ENCODE results near the gene TRIM17. TPM values are rescaled to one million over a fixed set of nuclear protein-coding genes. Genes with fewer than 3 reads are reported as not detected.

Gene TRIM17
- total RNA-seq, 1 donor from 2014 or later: 6.1 TPM

DNA sequence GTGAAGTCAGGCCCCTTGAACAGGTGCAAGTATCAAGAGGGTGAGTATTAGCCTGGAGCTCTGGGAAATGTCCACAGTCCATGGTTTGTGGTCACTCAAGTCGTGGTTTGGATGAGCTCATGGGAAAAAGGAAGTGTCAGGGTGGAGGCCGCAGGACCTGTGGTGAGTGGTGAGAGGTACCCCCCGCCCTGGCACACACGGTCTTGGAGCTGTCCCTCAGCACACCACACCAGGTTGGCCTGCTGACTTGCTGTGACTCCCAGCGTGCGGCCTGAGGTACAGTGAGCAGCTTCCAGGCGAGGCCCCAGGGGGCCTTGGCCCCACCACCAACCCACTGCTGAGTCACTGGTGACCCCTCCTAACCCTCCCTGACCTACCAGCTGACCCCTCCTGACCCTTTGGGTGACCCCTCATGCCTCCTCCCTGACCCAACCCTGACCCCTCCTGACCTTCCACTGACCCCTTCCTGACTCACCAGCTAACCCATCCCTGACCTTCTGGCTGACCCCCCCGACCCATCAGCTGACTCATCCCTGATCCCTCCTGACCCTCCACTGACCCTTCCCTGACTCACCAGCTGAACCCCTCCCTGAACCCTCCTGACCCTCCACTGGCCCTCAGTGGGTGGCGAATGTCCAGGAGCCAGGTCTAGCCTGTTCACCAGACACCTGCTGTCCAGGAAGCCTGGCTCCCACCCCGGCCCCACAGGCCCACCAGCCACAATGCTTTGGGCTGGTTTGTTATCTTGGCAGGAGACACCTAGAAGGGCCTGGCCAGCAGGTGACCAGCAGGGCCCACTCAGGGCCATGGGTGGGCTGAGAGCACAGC lies 35.7 kb upstream of the TRIM17 start:
- no peaks in the 10 kb centered on the region for H3K27me3 ChIP-seq (ENCODE audit: control insufficient read depth, insufficient read depth, low read length)

GRCh38 chr1:228450200-228450599 lies 33.5 kb upstream of the TRIM17 start:
- no peak for DNase-seq (ENCODE audit: low read depth)
- TF ChIP-seq, protein P1, sequence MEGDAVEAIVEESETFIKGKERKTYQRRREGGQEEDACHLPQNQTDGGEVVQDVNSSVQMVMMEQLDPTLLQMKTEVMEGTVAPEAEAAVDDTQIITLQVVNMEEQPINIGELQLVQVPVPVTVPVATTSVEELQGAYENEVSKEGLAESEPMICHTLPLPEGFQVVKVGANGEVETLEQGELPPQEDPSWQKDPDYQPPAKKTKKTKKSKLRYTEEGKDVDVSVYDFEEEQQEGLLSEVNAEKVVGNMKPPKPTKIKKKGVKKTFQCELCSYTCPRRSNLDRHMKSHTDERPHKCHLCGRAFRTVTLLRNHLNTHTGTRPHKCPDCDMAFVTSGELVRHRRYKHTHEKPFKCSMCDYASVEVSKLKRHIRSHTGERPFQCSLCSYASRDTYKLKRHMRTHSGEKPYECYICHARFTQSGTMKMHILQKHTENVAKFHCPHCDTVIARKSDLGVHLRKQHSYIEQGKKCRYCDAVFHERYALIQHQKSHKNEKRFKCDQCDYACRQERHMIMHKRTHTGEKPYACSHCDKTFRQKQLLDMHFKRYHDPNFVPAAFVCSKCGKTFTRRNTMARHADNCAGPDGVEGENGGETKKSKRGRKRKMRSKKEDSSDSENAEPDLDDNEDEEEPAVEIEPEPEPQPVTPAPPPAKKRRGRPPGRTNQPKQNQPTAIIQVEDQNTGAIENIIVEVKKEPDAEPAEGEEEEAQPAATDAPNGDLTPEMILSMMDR (IDR thresholded peaks at IDR 0.05; ENCODE audit: insufficient read depth, low read length, poor library complexity, severe bottlenecking): no peak

More for the DNA sequence above, 35.7 kb upstream of the TRIM17 start:
- DNase-seq (ENCODE audit: low read depth): no peak
- TF ChIP-seq, protein P1 (IDR thresholded peaks at IDR 0.05; ENCODE audit: insufficient read depth, low read length, poor library complexity, severe bottlenecking): no peak
- no peak overlapping the region for H3K4me3 ChIP-seq (ENCODE audit: low read depth, low read length)
- no peaks in the 10 kb centered on the region for H3K36me3 ChIP-seq (ENCODE audit: control insufficient read depth, insufficient read depth, low read length)

GRCh38 chr1:228448372-228448771 lies 31.7 kb upstream of the TRIM17 start:
- Histone ChIP-seq H3K36me3 (ENCODE audit: control insufficient read depth, insufficient read depth, low read length) (no peaks in the 10 kb centered on the region), H3K4me3 (ENCODE audit: low read depth, low read length) (no peak overlapping the region), H3K27me3 (ENCODE audit: control insufficient read depth, insufficient read depth, low read length) (no peaks in the 10 kb centered on the region)
- DNase-seq (ENCODE audit: low read depth): no peak
- TF ChIP-seq, protein P1 (IDR thresholded peaks at IDR 0.05; ENCODE audit: insufficient read depth, low read length, poor library complexity, severe bottlenecking): no peak

More at GRCh38 chr1:228450200-228450599, 33.5 kb upstream of the TRIM17 start:
- H3K27me3 ChIP-seq (ENCODE audit: control insufficient read depth, insufficient read depth, low read length): no peaks in the 10 kb centered on the region
- H3K4me3 ChIP-seq (ENCODE audit: low read depth, low read length): no peak overlapping the region
- H3K36me3 ChIP-seq (ENCODE audit: control insufficient read depth, insufficient read depth, low read length): no peaks in the 10 kb centered on the region

GRCh38 chr1:228446852-228447251 lies 30.2 kb upstream of the TRIM17 start:
- H3K4me3 ChIP-seq (ENCODE audit: low read depth, low read length): no peak overlapping the region

DNA sequence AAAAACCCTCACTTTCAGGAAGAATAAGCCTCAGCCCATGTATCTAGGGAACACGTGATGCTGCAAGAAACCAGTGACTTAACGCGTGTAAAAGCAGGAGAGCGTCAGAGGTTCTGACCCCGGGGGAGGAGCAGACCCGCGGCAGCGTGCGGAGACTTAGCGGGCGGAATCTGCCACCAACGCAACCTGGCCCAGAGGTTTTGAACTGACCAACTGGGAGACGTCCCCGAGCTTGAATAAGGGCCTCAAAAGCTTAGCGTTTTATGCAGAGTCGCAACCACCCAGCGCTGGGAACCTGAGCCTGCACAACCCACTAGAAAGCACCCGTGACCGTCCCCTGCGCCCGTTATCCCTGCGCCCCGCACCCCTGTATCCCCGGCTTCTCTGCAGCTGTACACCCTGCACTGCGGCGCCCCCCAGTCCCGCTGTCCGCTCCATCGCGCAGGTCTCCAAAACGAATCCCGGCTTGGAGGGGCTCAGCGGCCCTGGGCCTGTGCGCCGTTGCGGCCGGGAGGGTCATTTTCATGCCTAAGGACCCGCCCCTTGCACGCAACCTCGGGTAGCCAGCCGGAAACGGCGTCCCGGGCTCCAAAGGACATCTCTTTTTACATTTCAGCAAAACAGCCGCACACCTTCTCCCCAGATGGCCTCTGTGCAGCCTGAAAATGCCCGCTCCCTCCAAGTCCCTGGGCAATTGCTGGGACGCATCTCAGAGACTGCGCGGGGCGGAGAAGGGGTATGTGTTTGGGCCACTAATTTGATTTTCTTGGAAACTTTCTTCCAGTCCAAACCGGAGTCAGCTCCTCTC lies 29.4 kb upstream of the TRIM17 start:
- TF ChIP-seq, protein P1 (IDR thresholded peaks at IDR 0.05; ENCODE audit: insufficient read depth, low read length, poor library complexity, severe bottlenecking): no peak
- DNase-seq (ENCODE audit: low read depth): no peak
- H3K4me3 ChIP-seq (ENCODE audit: low read depth, low read length): peak overlapping the region; percentile 41
- H3K36me3 ChIP-seq (ENCODE audit: control insufficient read depth, insufficient read depth, low read length): no peaks in the 10 kb centered on the region
- peaks cover 4% of the 10 kb centered on the region for H3K27me3 ChIP-seq (ENCODE audit: control insufficient read depth, insufficient read depth, low read length)

More at GRCh38 chr1:228446852-228447251, 30.2 kb upstream of the TRIM17 start:
- Histone ChIP-seq H3K36me3 (ENCODE audit: control insufficient read depth, insufficient read depth, low read length) (no peaks in the 10 kb centered on the region), H3K27me3 (ENCODE audit: control insufficient read depth, insufficient read depth, low read length) (no peaks in the 10 kb centered on the region)
- TF ChIP-seq, protein P1 (IDR thresholded peaks at IDR 0.05; ENCODE audit: insufficient read depth, low read length, poor library complexity, severe bottlenecking): no peak
- no peak for DNase-seq (ENCODE audit: low read depth)

All from kidney epithelial cell (primary cell).